Keratinocyte (primary cell): ENCODE data around the gene MATK. TPM values are rescaled to one million over a fixed set of nuclear protein-coding genes. Genes with fewer than 3 reads are reported as not detected.

ENCODE experiments used
- DNase-seq: peaks from one replicate; pipeline ENCODE4 v3.0.0-alpha.2; 2011; ENCODE audit warnings: low read depth, missing footprints, low spot score
- FAIRE-seq: peaks from 2 replicates; lab custom pipeline; 2011; peaks lifted over from hg19 to GRCh38; lab: Jason Lieb, UNC
- H2AFZ ChIP-seq: 2 replicates; pipeline ENCODE4 v1.6.0; 2012; ENCODE audit warnings: low read length, control low read depth, inconsistent platforms; ENCODE audit not compliant: control insufficient read depth
- H3K27ac ChIP-seq: 2 replicates; pipeline ENCODE4 v1.5.1; 2011; ENCODE audit warnings: low read length; ENCODE audit not compliant: control insufficient read depth, insufficient read depth
- H3K27me3 ChIP-seq: 3 replicates; pipeline ENCODE4 v1.6.0; 2011; ENCODE audit warnings: low read length; ENCODE audit not compliant: control insufficient read depth, insufficient read depth; ENCODE audit errors: extremely low read depth
- H3K36me3 ChIP-seq, 2 experiments: 2 replicates in 1 of 2; 3 replicates in 1 of 2; pipeline ENCODE4 v1.5.1; 2011; ENCODE audit warnings: low read length in 2 of 2, mild to moderate bottlenecking in 1 of 2; ENCODE audit not compliant: control insufficient read depth in 2 of 2, insufficient read depth in 2 of 2; ENCODE audit errors: extremely low read depth in 1 of 2
- H3K4me1 ChIP-seq: 3 replicates; pipeline ENCODE4 v1.5.1; 2011; ENCODE audit warnings: low read length; ENCODE audit not compliant: control insufficient read depth, insufficient read depth; ENCODE audit errors: extremely low read depth
- H3K4me2 ChIP-seq: 3 replicates; pipeline ENCODE4 v1.6.0; 2011; ENCODE audit warnings: low read depth, low read length; ENCODE audit not compliant: control insufficient read depth, insufficient read depth; ENCODE audit errors: extremely low read depth
- H3K4me3 ChIP-seq, 3 experiments: fragments of 200-600 bp in 1 of 3; sonication (generic) in 1 of 3; 2 replicates in 2 of 3; 3 replicates in 1 of 3; pipeline ENCODE4 v1.5.1; 2011 to 2016; ENCODE audit warnings: low read length in 3 of 3, mild to moderate bottlenecking in 3 of 3, control low read depth in 2 of 3, inconsistent platforms in 1 of 3, low read depth in 1 of 3, mixed read lengths in 1 of 3, mixed run types in 1 of 3, moderate library complexity in 1 of 3; ENCODE audit not compliant: control insufficient read depth in 2 of 3, insufficient read depth in 2 of 3; ENCODE audit errors: extremely low read depth in 1 of 3
- H3K79me2 ChIP-seq: 2 replicates; pipeline ENCODE4 v1.6.0; 2012; ENCODE audit warnings: low read length; ENCODE audit not compliant: control insufficient read depth, insufficient read depth
- H3K9ac ChIP-seq: 3 replicates; pipeline ENCODE4 v1.6.0; 2011; ENCODE audit warnings: low read length; ENCODE audit not compliant: control insufficient read depth, insufficient read depth; ENCODE audit errors: extremely low read depth
- H3K9me1 ChIP-seq: 3 replicates; pipeline ENCODE4 v1.6.0; 2011; ENCODE audit warnings: low read length; ENCODE audit not compliant: control insufficient read depth, insufficient read depth; ENCODE audit errors: extremely low read depth
- H3K9me3 ChIP-seq: 2 replicates; pipeline ENCODE4 v1.5.1; 2012; ENCODE audit warnings: low read depth, low read length; ENCODE audit not compliant: control insufficient read depth
- H4K20me1 ChIP-seq: 3 replicates; pipeline ENCODE4 v1.6.0; 2011; ENCODE audit warnings: low read length; ENCODE audit not compliant: control insufficient read depth, insufficient read depth; ENCODE audit errors: extremely low read depth
- CTCF ChIP-seq, 3 experiments: IDR thresholded peaks in 1 of 3; conservative IDR thresholded peaks in 1 of 3; optimal IDR thresholded peaks in 1 of 3; 2 replicates in 2 of 3; 3 replicates in 1 of 3; pipeline versions ENCODE3 to v1.5.1; 2011; ENCODE audit warnings: low read length in 3 of 3, mild to moderate bottlenecking in 3 of 3, moderate library complexity in 2 of 3, control low read depth in 1 of 3, inconsistent platforms in 1 of 3; ENCODE audit not compliant: insufficient read depth in 2 of 3; ENCODE audit errors: extremely low read depth in 1 of 3
- EZH2 ChIP-seq: IDR thresholded peaks from one replicate; pipeline ENCODE4 v1.6.1; 2012; ENCODE audit warnings: inconsistent platforms, mild to moderate bottlenecking, low read length, moderate library complexity
- dilution Hi-C: fragments of 300-500 bp; cut with MboI; formaldehyde crosslinking; loops from one replicate; pipeline ENCODE4 v1.7.0; 2020; ENCODE audit warnings: low sequenced_read_pairs; ENCODE audit not compliant: extremely low pct_ligation_motif_present
- polyA plus RNA-seq, 5 experiments: library from polyadenylated mRNA; depleted of rRNA in 3 of 5; stranded (reverse) in 3 of 5; stranded (forward) in 1 of 5; unstranded in 1 of 5; fragments of >200 nt; gene quantifications; 1 replicate in 1 of 5; 2 replicates in 3 of 5; 3 replicates in 1 of 5; pipeline versions ENCODE4 v1.2.1 to v1.2.3, GENCODE V29; 2011 to 2012; ENCODE audit warnings: missing spikeins in 2 of 5, low read depth in 1 of 5, low replicate concordance in 1 of 5

MATK gene
- polyA plus RNA-seq, 1 donor (not counting 4 experiments of a cell fraction or from before 2014, with no cell fraction given) = 0.16 TPM

- Histone ChIP-seq H3K36me3 (peaks cover 7 to 8% of the 10 kb centered on the region in 2 experiments), H3K4me1 (peaks cover 9% of the 10 kb centered on the region), H3K9me3 (no peaks in the 10 kb centered on the region), H2AFZ (no peak overlapping the region), H3K9me1 (no peaks in the 10 kb centered on the region), H3K4me2 (peak overlapping the region; percentile 72), H3K27ac (peak overlapping the region; percentile 98), H3K4me3 (peak overlapping the region; percentile 79 to 97 (median 94)), H3K79me2 (peaks cover 18% of the 10 kb centered on the region), H3K9ac (peak overlapping the region; percentile 99), H3K27me3 (no peaks in the 10 kb centered on the region), H4K20me1 (no peaks in the 10 kb centered on the region)
- FAIRE-seq (no peak), DNase-seq (no peak)
- TF ChIP-seq CTCF (optimal IDR thresholded peaks at IDR 0.05 in 1 of 3, IDR thresholded peaks at IDR 0.05 in 1 of 3, conservative IDR thresholded peaks at IDR 0.05 in 1 of 3; ENCODE audit: extremely low read depth in 1 of 3, insufficient read depth in 2 of 3, low read length in 3 of 3) = no peak
- TF ChIP-seq EZH2 = no peak
- dilution Hi-C loops = no loop called here
Observed at GRCh38 chr19:3762130-3762473, 24.1 kb downstream of the MATK start.

- peak within 1 kb of the TSS; percentile 99 for H3K9ac ChIP-seq
- no peak for FAIRE-seq
- no peaks in the 10 kb centered on the region for H3K9me1 ChIP-seq
- DNase-seq = peak; percentile 67
- no peaks in the 10 kb centered on the region for H3K27me3 ChIP-seq
- dilution Hi-C loops = no loop called here
- peaks cover 9% of the 10 kb centered on the region for H3K4me1 ChIP-seq
- peak within 1 kb of the TSS; percentile 96 for H2AFZ ChIP-seq
- TF ChIP-seq CTCF (optimal IDR thresholded peaks at IDR 0.05 in 1 of 3, IDR thresholded peaks at IDR 0.05 in 1 of 3, conservative IDR thresholded peaks at IDR 0.05 in 1 of 3; ENCODE audit: extremely low read depth in 1 of 3, insufficient read depth in 2 of 3, low read length in 3 of 3) (peak; percentile 65 to 93 (median 79)), EZH2 (no peak)
- peak within 1 kb of the TSS; percentile 72 for H3K4me2 ChIP-seq
- H3K4me3 ChIP-seq = peak within 1 kb of the TSS; percentile 80 to 98 (median 96)
- H3K79me2 ChIP-seq = peaks cover 18% of the 10 kb centered on the region
- peak within 1 kb of the TSS; percentile 98 for H3K27ac ChIP-seq
- no peaks in the 10 kb centered on the region for H3K9me3 ChIP-seq
- peaks cover 4 to 6% of the 10 kb centered on the region in 2 experiments for H3K36me3 ChIP-seq
- H4K20me1 ChIP-seq = no peaks in the 10 kb centered on the region
Observed at GRCh38 chr19:3761382-3762129, 24.6 kb downstream of the MATK start, which contains the start of gene APBA3. Gene APBA3, minus strand, starts transcription at chr19:3761692. Its CDS starts 1,428 bp downstream, at chr19:3760264.
